Breast epithelium (tissue), 3 donors: ENCODE measurements around the gene FYB1.

Experiments used
- POLR2A ChIP-seq: fragments of 450-650 bp; IDR thresholded peaks from one replicate; pipeline ENCODE4 v1.6.1; 2016; ENCODE audit warnings: antibody characterized with exemption, mild to moderate bottlenecking, moderate library complexity
- POLR2AphosphoS5 ChIP-seq, 3 donors: sonication (generic); formaldehyde crosslinking; IDR thresholded peaks; one replicate each; pipeline ENCODE4 v1.6.1; 2017; ENCODE audit warnings: antibody characterized with exemption in 3 of 3
- TF ChIP-seq, protein P1 (sequence below), 3 donors: fragments of 450-650 bp; IDR thresholded peaks; one replicate each; pipeline ENCODE4 v1.5.1; 2016 to 2017; ENCODE audit warnings: antibody characterized with exemption in 3 of 3, mild to moderate bottlenecking in 3 of 3, moderate library complexity in 3 of 3

DNA sequence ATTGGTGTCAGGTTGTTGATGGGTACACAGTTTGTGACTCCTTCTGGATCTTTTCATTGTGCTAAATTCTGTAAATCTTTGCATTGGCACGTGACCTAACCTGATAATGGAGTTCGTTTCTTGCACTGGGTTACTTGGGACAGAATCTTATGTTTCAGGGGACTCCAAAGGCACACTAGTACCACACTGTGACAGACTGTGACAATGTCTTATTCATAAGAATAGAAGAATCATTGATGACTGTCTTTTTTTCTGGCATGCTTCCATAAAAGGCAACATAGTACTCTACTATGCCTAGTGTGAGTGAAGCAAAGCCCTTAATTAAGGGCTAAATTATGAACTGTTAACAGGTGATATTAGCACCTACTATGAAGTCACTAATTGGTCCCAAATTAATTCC, 109.8 kb downstream of the FYB1 start:
- TF ChIP-seq, protein P1, sequence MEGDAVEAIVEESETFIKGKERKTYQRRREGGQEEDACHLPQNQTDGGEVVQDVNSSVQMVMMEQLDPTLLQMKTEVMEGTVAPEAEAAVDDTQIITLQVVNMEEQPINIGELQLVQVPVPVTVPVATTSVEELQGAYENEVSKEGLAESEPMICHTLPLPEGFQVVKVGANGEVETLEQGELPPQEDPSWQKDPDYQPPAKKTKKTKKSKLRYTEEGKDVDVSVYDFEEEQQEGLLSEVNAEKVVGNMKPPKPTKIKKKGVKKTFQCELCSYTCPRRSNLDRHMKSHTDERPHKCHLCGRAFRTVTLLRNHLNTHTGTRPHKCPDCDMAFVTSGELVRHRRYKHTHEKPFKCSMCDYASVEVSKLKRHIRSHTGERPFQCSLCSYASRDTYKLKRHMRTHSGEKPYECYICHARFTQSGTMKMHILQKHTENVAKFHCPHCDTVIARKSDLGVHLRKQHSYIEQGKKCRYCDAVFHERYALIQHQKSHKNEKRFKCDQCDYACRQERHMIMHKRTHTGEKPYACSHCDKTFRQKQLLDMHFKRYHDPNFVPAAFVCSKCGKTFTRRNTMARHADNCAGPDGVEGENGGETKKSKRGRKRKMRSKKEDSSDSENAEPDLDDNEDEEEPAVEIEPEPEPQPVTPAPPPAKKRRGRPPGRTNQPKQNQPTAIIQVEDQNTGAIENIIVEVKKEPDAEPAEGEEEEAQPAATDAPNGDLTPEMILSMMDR (IDR thresholded peaks at IDR 0.05), result no peak
- no peak for TF ChIP-seq POLR2A
- no peak for TF ChIP-seq POLR2AphosphoS5 (IDR thresholded peaks at IDR 0.05)
